Neural progenitor cell (in vitro differentiated cells): ENCODE data around the gene PRLR.

Experiments used
- CTCF ChIP-seq: fragments of 200-600 bp; sonication (generic); IDR thresholded peaks from 2 replicates; pipeline ENCODE4 v1.5.1; 2017; ENCODE audit warnings: antibody characterized with exemption, mild to moderate bottlenecking
- EZH2 ChIP-seq: fragments of 200-600 bp; sonication (generic); IDR thresholded peaks from 2 replicates; pipeline ENCODE4 v1.6.1; 2017; ENCODE audit warnings: antibody characterized with exemption, mild to moderate bottlenecking, moderate library complexity

- TF ChIP-seq CTCF (no peak), EZH2 (no peak)
These were observed 195.0 kb downstream of the PRLR start for GRCh38 chr5:35035271-35035670.
